ENCODE results near the gene COL13A1.

GRCh38 chr10:69831231-69831855, 29.6 kb downstream of the COL13A1 start:
- no peak for TF ChIP-seq FOXM1 (IDR thresholded peaks at IDR 0.05; ENCODE audit: borderline replicate concordance)
- no peak for TF ChIP-seq FOXK2 (IDR thresholded peaks at IDR 0.05)
- no peak for TF ChIP-seq SP1 (IDR thresholded peaks at IDR 0.05)
- TF ChIP-seq BHLHE40 (IDR thresholded peaks at IDR 0.05; ENCODE audit: borderline replicate concordance): no peak
- TF ChIP-seq CTBP1 (IDR thresholded peaks at IDR 0.05; ENCODE audit: borderline replicate concordance): no peak
- TF ChIP-seq TARDBP (IDR thresholded peaks at IDR 0.05): no peak
- no peak for TF ChIP-seq FOXA1 (IDR thresholded peaks at IDR 0.05)
- no peak for TF ChIP-seq HDGF (IDR thresholded peaks at IDR 0.05; ENCODE audit: borderline replicate concordance)
- no peak for TF ChIP-seq PKNOX1 (IDR thresholded peaks at IDR 0.05)

Data from HEK293T (cell line).